ENCODE data around the gene HHAT. TPM values are rescaled to one million over a fixed set of nuclear protein-coding genes. Genes with fewer than 3 reads are reported as not detected.

The HHAT gene
- total RNA-seq, 4 donors from 2014 or later, result 3.4 to 5.2 (median 4.0) TPM

DNA sequence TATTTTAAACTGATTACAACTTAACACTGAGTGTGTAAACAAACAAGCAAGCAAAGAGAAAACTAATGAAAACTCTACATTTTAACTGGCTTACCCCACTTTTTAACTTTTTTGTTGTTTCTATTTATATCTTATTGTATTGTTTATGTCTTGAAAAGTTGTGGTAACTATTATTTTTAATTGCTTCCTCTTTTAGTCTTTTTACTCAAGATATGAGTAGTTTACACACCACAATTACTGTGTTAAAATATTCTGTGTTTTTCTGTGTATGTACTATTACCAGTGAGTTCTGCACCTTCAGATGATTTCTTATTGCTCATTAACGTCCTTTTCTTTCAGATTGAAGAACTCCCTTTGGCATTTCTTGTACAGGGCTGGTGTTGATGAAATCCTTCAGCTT, 4.7 kb upstream of the HHAT start:
- no peak overlapping the region for H3K4me3 ChIP-seq
- DNase-seq, result no peak
- H3K27ac ChIP-seq, result no peak overlapping the region
- 40 to 47% methylated on average over 1 of the region's 1 CpG for WGBS, 2 donors
- H3K36me3 ChIP-seq, result no peaks in the 10 kb centered on the region
- H3K9me3 ChIP-seq, result no peaks in the 10 kb centered on the region
- H3K4me1 ChIP-seq, result peaks cover 8 to 33% (median 10%) of the 10 kb centered on the region in 3 donors
- TF ChIP-seq, protein P1, sequence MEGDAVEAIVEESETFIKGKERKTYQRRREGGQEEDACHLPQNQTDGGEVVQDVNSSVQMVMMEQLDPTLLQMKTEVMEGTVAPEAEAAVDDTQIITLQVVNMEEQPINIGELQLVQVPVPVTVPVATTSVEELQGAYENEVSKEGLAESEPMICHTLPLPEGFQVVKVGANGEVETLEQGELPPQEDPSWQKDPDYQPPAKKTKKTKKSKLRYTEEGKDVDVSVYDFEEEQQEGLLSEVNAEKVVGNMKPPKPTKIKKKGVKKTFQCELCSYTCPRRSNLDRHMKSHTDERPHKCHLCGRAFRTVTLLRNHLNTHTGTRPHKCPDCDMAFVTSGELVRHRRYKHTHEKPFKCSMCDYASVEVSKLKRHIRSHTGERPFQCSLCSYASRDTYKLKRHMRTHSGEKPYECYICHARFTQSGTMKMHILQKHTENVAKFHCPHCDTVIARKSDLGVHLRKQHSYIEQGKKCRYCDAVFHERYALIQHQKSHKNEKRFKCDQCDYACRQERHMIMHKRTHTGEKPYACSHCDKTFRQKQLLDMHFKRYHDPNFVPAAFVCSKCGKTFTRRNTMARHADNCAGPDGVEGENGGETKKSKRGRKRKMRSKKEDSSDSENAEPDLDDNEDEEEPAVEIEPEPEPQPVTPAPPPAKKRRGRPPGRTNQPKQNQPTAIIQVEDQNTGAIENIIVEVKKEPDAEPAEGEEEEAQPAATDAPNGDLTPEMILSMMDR (IDR thresholded peaks at IDR 0.05), result no peak
- no peaks in the 10 kb centered on the region for H3K27me3 ChIP-seq
- intact Hi-C loops (cut with DNase I), result no loop called here

DNA sequence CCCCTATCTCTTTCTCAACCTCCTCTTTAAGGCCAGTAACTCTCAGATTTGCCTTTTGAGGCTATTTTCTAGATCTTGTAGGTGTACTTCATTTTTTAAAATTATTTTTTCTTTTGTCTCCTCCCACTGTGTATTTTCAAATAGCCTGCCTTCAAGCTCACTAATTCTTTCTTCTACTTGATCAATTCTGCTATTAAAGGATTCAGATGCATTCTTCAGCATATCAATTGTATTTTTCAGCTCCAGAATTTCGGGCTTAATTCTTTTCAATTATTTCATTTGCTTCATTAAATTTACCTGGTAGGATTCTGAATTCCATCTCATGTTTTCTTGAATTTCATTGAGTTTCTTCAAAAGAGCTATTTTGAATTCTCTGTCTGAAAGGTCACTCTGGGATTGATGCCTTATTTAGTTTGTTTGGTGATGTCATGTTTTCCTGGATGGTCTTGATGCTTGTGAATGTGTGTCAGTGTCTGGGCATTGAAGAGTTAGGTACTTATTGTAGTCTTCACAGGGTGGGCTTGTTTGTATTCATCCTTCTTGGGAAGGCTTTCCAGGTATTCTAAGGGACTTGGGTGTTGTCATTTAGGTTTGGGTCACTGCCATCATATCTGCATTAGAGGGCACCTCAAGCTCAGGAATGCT, 3.6 kb upstream of the HHAT start:
- Histone ChIP-seq H3K9me3 (no peaks in the 10 kb centered on the region), H3K4me1 (peaks cover 10 to 42% (median 16%) of the 10 kb centered on the region in 3 donors), H3K36me3 (no peaks in the 10 kb centered on the region), H3K4me3 (no peak overlapping the region), H3K27me3 (no peaks in the 10 kb centered on the region), H3K27ac (no peak overlapping the region)
- TF ChIP-seq POLR2A (IDR thresholded peaks at IDR 0.05), result no peak
- TF ChIP-seq, protein P1 (IDR thresholded peaks at IDR 0.05), result no peak
- WGBS, 2 donors, result 82 to 100% methylated on average over 1 of the region's 1 CpG
- no peak for DNase-seq
- intact Hi-C loops (cut with DNase I), result no loop called here

DNA sequence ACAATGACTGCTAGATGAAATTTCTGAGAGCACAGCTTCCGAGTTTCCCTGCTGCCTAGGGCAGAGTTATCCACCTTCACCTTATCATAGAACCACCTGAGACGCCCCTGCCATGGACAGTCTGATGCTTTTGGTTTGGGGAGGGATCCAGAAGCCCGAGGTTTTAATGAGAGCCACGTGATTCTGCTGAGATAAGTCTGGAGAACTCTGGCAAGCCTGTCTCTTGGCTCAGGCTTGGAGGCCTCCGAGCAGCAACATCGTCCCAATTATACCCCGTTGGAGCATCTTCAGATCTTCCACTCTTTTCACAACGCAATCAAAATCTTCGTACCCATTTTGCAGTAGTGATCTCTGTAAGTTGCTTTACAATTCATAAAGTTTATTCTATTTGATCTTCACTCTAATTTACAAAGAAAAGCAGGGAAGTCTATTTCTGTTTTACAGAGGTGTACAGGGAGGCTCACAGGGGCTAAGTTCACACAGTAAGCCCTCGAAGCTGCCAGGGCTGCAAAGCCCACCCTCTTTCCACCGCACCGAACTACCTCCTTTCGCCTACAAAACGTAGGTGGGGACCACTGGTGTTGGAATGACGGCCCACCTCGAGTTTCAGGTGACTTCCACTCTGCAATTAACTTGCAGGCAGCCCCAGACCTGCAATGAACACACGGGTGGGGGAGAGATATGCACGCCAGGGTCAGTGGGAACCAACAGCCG, 513 bp upstream of the HHAT start:
- no peak for DNase-seq
- Histone ChIP-seq H3K4me3 (peak overlapping the region; percentile 61 to 88 (median 85)), H3K9me3 (no peaks in the 10 kb centered on the region), H3K4me1 (peaks cover 9 to 44% (median 22%) of the 10 kb centered on the region in 3 donors), H3K27ac (peak overlapping the region; percentile 91 to 97 (median 96)), H3K36me3 (no peaks in the 10 kb centered on the region), H3K27me3 (no peaks in the 10 kb centered on the region)
- TF ChIP-seq POLR2A (IDR thresholded peaks at IDR 0.05), result no peak
- TF ChIP-seq, protein P1 (IDR thresholded peaks at IDR 0.05), result no peak
- WGBS, 2 donors, result 14 to 23% methylated on average over 10 to 14 of the region's 19 CpGs
- intact Hi-C loops (cut with DNase I), result no loop called here

DNA sequence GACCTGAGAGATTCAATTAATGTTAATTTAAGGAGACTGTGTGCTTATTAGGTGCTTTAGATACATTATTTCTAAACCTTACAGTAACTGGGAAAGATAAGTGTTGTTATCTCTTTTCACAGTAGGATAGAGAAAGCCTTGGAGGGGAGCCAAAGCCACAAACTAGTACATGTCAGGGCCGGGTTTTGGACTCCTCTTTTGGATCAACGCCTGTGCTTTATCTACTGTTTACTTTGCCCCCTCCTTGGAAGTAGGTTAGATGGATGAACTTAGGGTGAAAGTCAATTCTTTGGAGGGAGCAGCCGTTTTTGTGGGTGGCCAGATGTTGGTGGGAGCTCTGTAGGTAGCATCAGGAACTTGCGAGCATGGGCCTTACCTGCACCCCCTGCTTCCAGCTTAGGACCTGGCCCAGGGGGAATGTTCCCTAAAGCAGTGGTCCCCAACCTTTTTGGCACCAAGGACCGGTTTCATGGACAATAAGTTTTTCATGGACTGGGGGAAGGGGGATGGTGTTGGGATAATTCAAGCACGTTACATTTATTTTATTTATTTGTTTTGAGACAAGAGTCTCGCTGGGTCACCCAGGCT, 1.7 kb downstream of the HHAT start:
- 57 to 63% methylated on average over 7 of the region's 7 CpGs for WGBS, 2 donors
- DNase-seq, result no peak
- H3K4me1 ChIP-seq, result peaks cover 9 to 47% (median 22%) of the 10 kb centered on the region in 3 donors
- no peak overlapping the region for H3K27ac ChIP-seq
- TF ChIP-seq, protein P1 (IDR thresholded peaks at IDR 0.05), result no peak
- TF ChIP-seq POLR2A (IDR thresholded peaks at IDR 0.05), result no peak
- H3K36me3 ChIP-seq, result no peaks in the 10 kb centered on the region
- H3K9me3 ChIP-seq, result no peaks in the 10 kb centered on the region
- intact Hi-C loops (cut with DNase I), result no loop called here
- H3K4me3 ChIP-seq, result no peak overlapping the region
- no peaks in the 10 kb centered on the region for H3K27me3 ChIP-seq

DNA sequence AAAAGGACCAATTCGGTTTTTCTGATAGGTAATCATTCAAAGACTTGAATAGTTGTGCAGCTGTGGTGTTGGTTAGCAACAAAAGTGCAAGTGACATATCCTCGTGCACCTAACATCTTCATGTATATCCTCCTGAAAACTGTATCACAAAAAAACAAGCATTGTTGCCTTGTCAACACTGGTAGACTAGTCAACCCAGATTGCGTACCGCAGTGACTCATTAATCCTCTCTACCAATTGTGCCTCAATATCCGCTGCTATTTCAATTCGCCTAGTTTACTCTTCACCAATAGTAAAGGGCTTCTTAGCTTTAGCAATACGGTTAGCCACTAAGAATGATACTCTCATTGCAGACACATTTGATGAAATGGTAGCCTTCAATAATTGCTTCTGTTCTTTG, 3.5 kb downstream of the HHAT start:
- TF ChIP-seq POLR2A (IDR thresholded peaks at IDR 0.05), result no peak
- TF ChIP-seq, protein P1 (IDR thresholded peaks at IDR 0.05), result no peak
- Histone ChIP-seq H3K4me1 (peaks cover 9 to 47% (median 22%) of the 10 kb centered on the region in 3 donors), H3K4me3 (no peak overlapping the region), H3K27ac (peak overlapping the region in 2 of 4 donors; percentile 12 to 52), H3K27me3 (no peaks in the 10 kb centered on the region), H3K36me3 (no peaks in the 10 kb centered on the region), H3K9me3 (no peaks in the 10 kb centered on the region)
- no peak for DNase-seq
- intact Hi-C loops (cut with DNase I), result no loop called here
- WGBS, 2 donors, result 54 to 71% methylated on average over 7 of the region's 7 CpGs

Measured in esophagus squamous epithelium (tissue), 5 donors.